Left ventricle myocardium inferior (tissue), 1 donor: ENCODE data around the gene SSH3. TPM values are rescaled to one million over a fixed set of nuclear protein-coding genes. Genes with fewer than 3 reads are reported as not detected.

ENCODE experiments used
- DNase-seq: peaks from one replicate; pipeline ENCODE4 v3.0.0-alpha.2; 2020
- H3K27ac ChIP-seq: fragments of 200-600 bp; replicated peaks from 2 replicates; pipeline ENCODE4 v1.8.0; 2021
- H3K27me3 ChIP-seq: fragments of 200-600 bp; 2 replicates; pipeline ENCODE4 v1.8.0; 2021; ENCODE audit warnings: low read depth
- H3K36me3 ChIP-seq: fragments of 200-600 bp; 2 replicates; pipeline ENCODE4 v1.8.0; 2021
- H3K4me1 ChIP-seq: fragments of 200-600 bp; 2 replicates; pipeline ENCODE4 v1.8.0; 2021
- H3K4me3 ChIP-seq: fragments of 200-600 bp; 2 replicates; pipeline ENCODE4 v1.8.0; 2021; ENCODE audit warnings: mild to moderate bottlenecking, moderate library complexity
- H3K9me3 ChIP-seq: fragments of 200-600 bp; replicated peaks from 2 replicates; pipeline ENCODE4 v1.8.0; 2021
- intact Hi-C: fragments of 100-400 bp; cut with micrococcal nuclease; formaldehyde crosslinking; loops from one replicate; pipeline ENCODE4 v1.11.0; 2022
- total RNA-seq: library from RNA; stranded (reverse); fragmentation: NEBNext Ultra II Directional; extraction: Animal tissue kit (Norgen Biotek cat#: 25700); gene quantifications from one replicate; pipeline ENCODE4 v1.2.1, GENCODE V29; 2021
- TF ChIP-seq, protein P1 (sequence below): fragments of 200-600 bp; IDR thresholded peaks from 2 replicates; pipeline ENCODE4 v1.8.0; 2021; ENCODE audit warnings: antibody characterized with exemption, mild to moderate bottlenecking, borderline replicate concordance
- donor health status: DM: no; HTN: yes; CAD: no; lungs with severe emphysema.

Gene SSH3
- total RNA-seq, 1 donor from 2014 or later: 14.9 TPM

DNA sequence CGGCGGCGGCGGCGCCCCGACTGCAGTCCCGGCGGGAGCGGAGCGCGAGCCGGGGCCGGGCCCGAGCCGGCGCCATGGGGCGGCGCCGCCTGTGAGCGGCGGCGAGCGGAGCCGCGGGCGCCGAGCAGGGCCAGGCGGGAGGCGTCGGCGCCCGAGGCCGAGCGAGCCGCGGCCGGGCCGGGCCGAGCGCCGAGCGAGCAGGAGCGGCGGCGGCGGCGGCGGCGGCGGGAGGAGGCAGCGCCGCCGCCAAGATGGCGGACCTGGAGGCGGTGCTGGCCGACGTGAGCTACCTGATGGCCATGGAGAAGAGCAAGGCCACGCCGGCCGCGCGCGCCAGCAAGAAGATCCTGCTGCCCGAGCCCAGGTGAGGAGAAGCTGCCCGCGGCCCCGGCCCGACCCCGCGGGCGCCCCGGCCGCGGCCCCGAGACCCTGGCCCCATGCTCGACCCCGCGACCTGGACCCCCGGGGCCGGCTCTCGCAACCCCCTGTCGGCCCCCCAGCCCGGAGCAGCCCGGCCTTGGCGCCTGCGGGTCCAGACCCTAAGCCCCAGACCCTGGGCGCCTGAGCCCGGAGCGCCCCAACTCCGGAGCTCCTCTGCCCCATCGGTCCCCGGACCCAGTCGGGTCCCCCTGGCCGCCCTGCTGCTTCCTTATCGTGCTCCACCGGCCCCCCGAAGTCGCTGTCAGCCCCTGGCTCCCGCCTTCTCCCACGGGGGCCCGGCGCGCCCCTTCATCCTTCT is 36.7 kb upstream of the SSH3 start, which contains the start of gene GRK2:
Gene GRK2, plus strand, starts transcription at position 25 of the 739 bp plus-strand sequence. Its CDS starts 227 bp downstream, at position 252.
- Histone ChIP-seq H3K9me3 (no peaks in the 10 kb centered on the region), H3K4me1 (peaks cover 72% of the 10 kb centered on the region), H3K27ac (peak within 1 kb of the TSS; percentile 94), H3K36me3 (peaks cover 6% of the 10 kb centered on the region), H3K27me3 (no peaks in the 10 kb centered on the region), H3K4me3 (peak within 1 kb of the TSS; percentile 98)
- TF ChIP-seq, protein P1, sequence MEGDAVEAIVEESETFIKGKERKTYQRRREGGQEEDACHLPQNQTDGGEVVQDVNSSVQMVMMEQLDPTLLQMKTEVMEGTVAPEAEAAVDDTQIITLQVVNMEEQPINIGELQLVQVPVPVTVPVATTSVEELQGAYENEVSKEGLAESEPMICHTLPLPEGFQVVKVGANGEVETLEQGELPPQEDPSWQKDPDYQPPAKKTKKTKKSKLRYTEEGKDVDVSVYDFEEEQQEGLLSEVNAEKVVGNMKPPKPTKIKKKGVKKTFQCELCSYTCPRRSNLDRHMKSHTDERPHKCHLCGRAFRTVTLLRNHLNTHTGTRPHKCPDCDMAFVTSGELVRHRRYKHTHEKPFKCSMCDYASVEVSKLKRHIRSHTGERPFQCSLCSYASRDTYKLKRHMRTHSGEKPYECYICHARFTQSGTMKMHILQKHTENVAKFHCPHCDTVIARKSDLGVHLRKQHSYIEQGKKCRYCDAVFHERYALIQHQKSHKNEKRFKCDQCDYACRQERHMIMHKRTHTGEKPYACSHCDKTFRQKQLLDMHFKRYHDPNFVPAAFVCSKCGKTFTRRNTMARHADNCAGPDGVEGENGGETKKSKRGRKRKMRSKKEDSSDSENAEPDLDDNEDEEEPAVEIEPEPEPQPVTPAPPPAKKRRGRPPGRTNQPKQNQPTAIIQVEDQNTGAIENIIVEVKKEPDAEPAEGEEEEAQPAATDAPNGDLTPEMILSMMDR: no peak
- intact Hi-C loops: no loop called here
- no peak for DNase-seq

DNA sequence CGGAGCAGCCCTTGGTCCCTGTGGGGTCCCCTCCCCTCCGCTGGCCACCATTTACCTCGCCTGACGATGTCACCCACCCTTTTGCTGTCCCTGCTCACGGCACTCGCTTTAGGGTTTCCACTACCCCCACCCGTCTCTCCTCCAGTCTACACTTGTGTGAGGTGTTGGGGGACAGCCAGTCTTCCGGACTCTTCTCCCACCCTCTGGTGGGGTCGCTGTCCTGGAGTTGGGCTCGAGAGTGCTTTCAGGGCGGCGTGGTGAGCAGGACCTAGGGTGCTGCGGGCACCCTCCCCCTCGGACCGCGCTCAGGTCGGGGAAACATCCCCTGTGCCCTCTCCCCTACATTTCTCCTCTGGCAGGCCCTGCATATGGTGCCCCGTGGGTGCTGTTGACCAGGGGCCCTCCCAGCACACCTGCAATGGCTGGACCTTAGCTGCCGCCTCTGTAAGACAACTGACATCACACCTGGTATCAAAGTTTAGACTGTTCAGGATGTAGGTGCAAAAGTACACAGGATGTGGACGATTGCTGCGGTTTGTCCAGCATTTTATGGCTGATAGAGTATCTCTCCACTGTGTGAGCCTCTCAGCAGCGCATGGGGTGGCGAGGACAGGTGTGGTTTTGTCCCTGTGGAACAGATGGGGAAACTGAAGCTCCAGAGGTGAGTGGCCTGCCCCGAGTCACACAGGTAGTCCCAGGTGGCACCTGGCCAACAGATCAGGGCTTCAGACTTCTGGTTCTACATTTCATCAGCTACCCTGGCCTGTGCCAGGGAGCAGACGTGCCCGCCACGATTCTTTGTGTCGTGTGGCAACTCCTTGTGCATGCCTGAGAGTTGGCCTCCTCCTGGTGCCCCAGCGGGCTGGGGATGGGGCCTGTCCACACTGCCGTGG is 35.9 kb upstream of the SSH3 start:
- peak overlapping the region; percentile 94 for H3K27ac ChIP-seq
- no peaks in the 10 kb centered on the region for H3K9me3 ChIP-seq
- peaks cover 6% of the 10 kb centered on the region for H3K36me3 ChIP-seq
- DNase-seq: no peak
- H3K27me3 ChIP-seq: no peaks in the 10 kb centered on the region
- intact Hi-C loops: no loop called here
- H3K4me3 ChIP-seq: peak overlapping the region; percentile 98
- TF ChIP-seq, protein P1: no peak
- H3K4me1 ChIP-seq: peaks cover 73% of the 10 kb centered on the region

DNA sequence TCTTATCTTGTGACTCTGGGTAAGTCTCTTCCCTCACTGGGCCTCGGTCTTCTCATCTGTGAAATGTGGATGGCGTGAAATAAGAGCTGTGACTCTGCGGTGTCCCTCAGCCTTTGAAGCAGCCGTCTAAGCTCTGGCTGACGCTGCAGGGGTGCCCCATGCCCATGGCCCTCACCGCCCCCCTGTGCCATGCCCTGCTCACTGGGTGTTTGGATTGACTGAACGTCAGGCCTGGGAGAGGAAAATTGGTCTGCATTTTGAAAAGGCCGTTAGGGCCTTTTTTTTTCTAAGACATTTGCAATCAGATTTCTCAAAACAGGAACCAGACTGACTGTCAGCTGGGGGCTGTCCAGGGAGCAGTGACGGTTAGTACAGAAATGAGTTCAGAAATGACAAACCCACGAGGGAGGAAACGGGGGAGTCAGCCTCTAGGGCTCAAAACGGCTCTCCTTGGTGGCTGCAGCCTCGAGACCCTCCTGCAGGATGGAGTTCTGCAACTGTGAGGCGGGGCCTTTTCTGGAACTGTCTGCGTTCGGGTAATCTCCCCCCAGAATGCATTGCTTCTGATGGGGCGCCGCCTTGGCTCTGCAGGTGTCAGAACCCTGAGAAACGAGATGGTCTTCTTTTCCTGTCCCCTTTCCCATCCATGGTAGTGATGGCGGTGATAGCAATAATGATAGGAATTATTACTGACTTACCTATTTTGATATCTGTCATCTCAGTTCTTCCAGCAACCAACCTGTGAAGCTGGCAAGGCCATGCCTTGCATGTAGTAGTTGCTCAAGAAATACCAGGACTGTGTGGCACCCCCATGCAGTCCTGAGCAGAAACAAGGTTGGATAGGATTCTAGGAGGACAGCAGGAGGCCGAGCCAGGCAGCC is 35.0 kb upstream of the SSH3 start:
- Histone ChIP-seq H3K36me3 (peaks cover 6% of the 10 kb centered on the region), H3K27ac (peak overlapping the region; percentile 94), H3K27me3 (no peaks in the 10 kb centered on the region), H3K4me1 (peaks cover 73% of the 10 kb centered on the region), H3K4me3 (peak overlapping the region; percentile 98), H3K9me3 (no peaks in the 10 kb centered on the region)
- TF ChIP-seq, protein P1: no peak
- intact Hi-C loops: no loop called here
- DNase-seq: no peak

DNA sequence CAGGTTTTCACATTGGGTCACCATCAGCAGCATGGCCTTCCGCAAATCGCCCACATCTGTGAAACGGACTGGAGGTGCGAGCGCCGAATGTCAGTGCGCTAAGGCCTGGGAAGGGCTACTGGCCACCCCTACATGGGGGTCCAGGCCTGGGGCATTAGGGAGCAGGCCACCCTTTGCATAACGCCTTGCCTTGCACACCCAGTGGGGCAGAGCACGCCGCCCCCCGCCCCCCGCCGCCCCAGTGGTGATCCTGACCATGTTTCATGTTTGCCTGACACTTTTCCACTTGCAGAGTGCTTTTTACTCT is 34.4 kb upstream of the SSH3 start:
- Histone ChIP-seq H3K4me3 (peak overlapping the region; percentile 98), H3K27me3 (no peaks in the 10 kb centered on the region), H3K27ac (peak overlapping the region; percentile 94), H3K4me1 (peaks cover 79% of the 10 kb centered on the region), H3K9me3 (no peaks in the 10 kb centered on the region), H3K36me3 (peaks cover 6% of the 10 kb centered on the region)
- intact Hi-C loops: no loop called here
- TF ChIP-seq, protein P1: no peak
- no peak for DNase-seq
